Stimulated activated CD4-positive, alpha-beta T cell treated with anti-CD3 and anti-CD28 coated beads, TNF-alpha, amount 100 ng/mL, for 4 hours (primary cell): Measurements from ENCODE around the gene TOR4A.
"Not testable (repeated sequence)": the region's sequence is repeated elsewhere in the genome, so short reads cannot be mapped to it uniquely, and the experiment has no call there.

ENCODE experiments used
- DNase-seq, 3 experiments: peaks; one replicate each; pipeline ENCODE4 v3.0.0-alpha.2; 2020; ENCODE audit warnings: low read depth in 3 of 3

TOR4A gene

GRCh38 chr9:137252555-137253506 is 24.7 kb upstream of the TOR4A start:
- DNase-seq: no peak

GRCh38 chr9:137253717-137254623 is 23.6 kb upstream of the TOR4A start:
- DNase-seq: no peak

GRCh38 chr9:137254624-137255447 is 22.7 kb upstream of the TOR4A start, which contains the start of gene NELFB:
TSS of gene NELFB (plus strand) at chr9:137255327.
- DNase-seq: peak; percentile 92 to 98 (median 94)

GRCh38 chr9:137255448-137256114 is 21.9 kb upstream of the TOR4A start:
- DNase-seq: no peak

GRCh38 chr9:137256362-137256761 is 21.2 kb upstream of the TOR4A start:
- DNase-seq: no peak

- no peak for DNase-seq
Measured at GRCh38 chr9:137256856-137257255, 20.7 kb upstream of the TOR4A start.

- not testable (repeated sequence) for DNase-seq
Measured at GRCh38 chr9:137262173-137262908, 15.2 kb upstream of the TOR4A start.

GRCh38 chr9:137262909-137263285 is 14.6 kb upstream of the TOR4A start:
- DNase-seq: no peak

- no peak for DNase-seq
Measured at GRCh38 chr9:137263506-137263905, 14.0 kb upstream of the TOR4A start.

GRCh38 chr9:137264067-137264466 is 13.5 kb upstream of the TOR4A start:
- no peak for DNase-seq

GRCh38 chr9:137265496-137266161 is 11.9 kb upstream of the TOR4A start:
- no peak for DNase-seq

GRCh38 chr9:137266162-137266527 is 11.4 kb upstream of the TOR4A start:
- no peak for DNase-seq

GRCh38 chr9:137266585-137267453 is 10.7 kb upstream of the TOR4A start:
- no peak for DNase-seq

GRCh38 chr9:137267933-137268355 is 9.6 kb upstream of the TOR4A start:
- no peak for DNase-seq

- DNase-seq: no peak
Measured at GRCh38 chr9:137268538-137269201, 8.9 kb upstream of the TOR4A start.

GRCh38 chr9:137269231-137269772 is 8.2 kb upstream of the TOR4A start:
- DNase-seq: no peak

- no peak for DNase-seq
Measured at GRCh38 chr9:137270929-137271695, 6.4 kb upstream of the TOR4A start.
